ENCODE results near the gene RBM39. TPM values are rescaled to one million over a fixed set of nuclear protein-coding genes. Genes with fewer than 3 reads are reported as not detected.

Gene RBM39
- total RNA-seq, 1 experiment from 2014 or later = 347 TPM

GRCh38 chr20:35653893-35654292 lies 88.2 kb downstream of the RBM39 start:
- no peak for DNase-seq
- no peak overlapping the region for H4K5ac ChIP-seq (ENCODE audit: insufficient read length, low read depth, low read length)
- peaks cover 62% of the 10 kb centered on the region for H3K79me2 ChIP-seq (ENCODE audit: insufficient read depth, low read length)
- H3K18ac ChIP-seq (ENCODE audit: insufficient read length, low read depth, low read length) = no peak overlapping the region
- no peaks in the 10 kb centered on the region for H3K27me3 ChIP-seq (ENCODE audit: insufficient read depth, low read length)
- H3K14ac ChIP-seq (ENCODE audit: insufficient read depth, low read length) = no peak overlapping the region
- no peak overlapping the region for H2BK120ac ChIP-seq (ENCODE audit: low read depth, low read length, poor library complexity, severe bottlenecking)
- no peak overlapping the region for H3K9ac ChIP-seq (ENCODE audit: extremely low read depth, insufficient read length, low read length)
- peaks cover 3 to 23% (median 18%) of the 10 kb centered on the region in 3 experiments; a peak in 6 of 7 replicates for H3K36me3 Mint-ChIP-seq (ENCODE audit: insufficient read depth in 1 of 3, low read depth in 3 of 3)
- no peak overlapping the region for H4K8ac ChIP-seq (replicated peaks; ENCODE audit: insufficient read length, low read depth, low read length)
- H3K27ac ChIP-seq (ENCODE audit: insufficient read length, low read depth, low read length) = no peak overlapping the region
- no peak overlapping the region for H3T11ph ChIP-seq (ENCODE audit: low read length)
- H2BK12ac ChIP-seq (ENCODE audit: insufficient read length, low read depth, low read length) = no peak overlapping the region
- no peak overlapping the region for H3K27ac Mint-ChIP-seq
- H3K4me1 ChIP-seq (ENCODE audit: insufficient read depth, low read length) = no peaks in the 10 kb centered on the region
- H3K4me2 ChIP-seq (ENCODE audit: insufficient read depth, insufficient read length, low read length) = no peak overlapping the region
- peaks cover 5% of the 10 kb centered on the region for H3K79me1 ChIP-seq (ENCODE audit: insufficient read depth, low read depth, low read length, poor library complexity, severe bottlenecking)
- H3K4ac ChIP-seq (ENCODE audit: low read depth, low read length) = no peak overlapping the region
- no peaks in the 10 kb centered on the region for H3K27me3 Mint-ChIP-seq (ENCODE audit: low read depth)
- no peak overlapping the region for H2AFZ ChIP-seq (ENCODE audit: low read length)
- no peak overlapping the region for H3K56ac ChIP-seq (ENCODE audit: insufficient read length, low read depth, low read length)
- H4K91ac ChIP-seq (ENCODE audit: insufficient read length, low read depth, low read length) = no peak overlapping the region
- H2BK15ac ChIP-seq (ENCODE audit: low read depth, low read length) = no peak overlapping the region
- peaks cover 4% of the 10 kb centered on the region for H4K20me1 ChIP-seq (ENCODE audit: control insufficient read depth, insufficient read depth, insufficient read length)
- no peak overlapping the region for H3K23ac ChIP-seq (ENCODE audit: insufficient read length, low read depth, low read length)
- H3K4me3 Mint-ChIP-seq = no peak overlapping the region
- H3K9me3 ChIP-seq (ENCODE audit: control insufficient read depth, low read depth, low read length) = no peaks in the 10 kb centered on the region
- TF ChIP-seq, protein P1, sequence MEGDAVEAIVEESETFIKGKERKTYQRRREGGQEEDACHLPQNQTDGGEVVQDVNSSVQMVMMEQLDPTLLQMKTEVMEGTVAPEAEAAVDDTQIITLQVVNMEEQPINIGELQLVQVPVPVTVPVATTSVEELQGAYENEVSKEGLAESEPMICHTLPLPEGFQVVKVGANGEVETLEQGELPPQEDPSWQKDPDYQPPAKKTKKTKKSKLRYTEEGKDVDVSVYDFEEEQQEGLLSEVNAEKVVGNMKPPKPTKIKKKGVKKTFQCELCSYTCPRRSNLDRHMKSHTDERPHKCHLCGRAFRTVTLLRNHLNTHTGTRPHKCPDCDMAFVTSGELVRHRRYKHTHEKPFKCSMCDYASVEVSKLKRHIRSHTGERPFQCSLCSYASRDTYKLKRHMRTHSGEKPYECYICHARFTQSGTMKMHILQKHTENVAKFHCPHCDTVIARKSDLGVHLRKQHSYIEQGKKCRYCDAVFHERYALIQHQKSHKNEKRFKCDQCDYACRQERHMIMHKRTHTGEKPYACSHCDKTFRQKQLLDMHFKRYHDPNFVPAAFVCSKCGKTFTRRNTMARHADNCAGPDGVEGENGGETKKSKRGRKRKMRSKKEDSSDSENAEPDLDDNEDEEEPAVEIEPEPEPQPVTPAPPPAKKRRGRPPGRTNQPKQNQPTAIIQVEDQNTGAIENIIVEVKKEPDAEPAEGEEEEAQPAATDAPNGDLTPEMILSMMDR (conservative IDR thresholded peaks at IDR 0.05) = no peak
- H2BK20ac ChIP-seq (ENCODE audit: low read depth, low read length, poor library complexity, severe bottlenecking) = no peak overlapping the region
- H2BK5ac ChIP-seq (ENCODE audit: insufficient read length, low read length) = no peak overlapping the region
- no CpG with 5 or more reads among the region's 4 CpGs for WGBS (ENCODE audit: extremely low coverage, insufficient read length, low lambda C conversion rate)
- peaks cover 8 to 9% of the 10 kb centered on the region in 2 experiments; a peak in 3 of 4 replicates for H3K4me1 Mint-ChIP-seq
- H3K9me3 Mint-ChIP-seq = no peaks in the 10 kb centered on the region
- no peak overlapping the region for H2AK5ac ChIP-seq (ENCODE audit: insufficient read length, low read length)
- no peaks in the 10 kb centered on the region for H3K23me2 ChIP-seq (ENCODE audit: insufficient read length, low read depth, low read length, poor library complexity, severe bottlenecking)

Other genes with a start within 250 kb of the RBM39 start
- gene C20orf173, start 212.6 kb downstream of the RBM39 start, total RNA-seq (2021) = not detected in 2 replicates
- gene ERGIC3, start 200.2 kb downstream of the RBM39 start, total RNA-seq (2021) = 187 and 188 TPM in 2 replicates
- 4.9 and 5.3 TPM in 2 replicates for gene SPAG4, start 126.4 kb downstream of the RBM39 start, total RNA-seq (2021)
- gene CPNE1, start 77.4 kb downstream of the RBM39 start, total RNA-seq (2021) = 152 and 155 TPM in 2 replicates
- 260 TPM in 2 replicates for gene RBM12, start 77.4 kb downstream of the RBM39 start, total RNA-seq (2021)
- 24.4 and 26.6 TPM in 2 replicates for gene NFS1, start 42.9 kb downstream of the RBM39 start, total RNA-seq (2021)
- gene ROMO1, start 42.9 kb downstream of the RBM39 start, total RNA-seq (2021) = 204 and 207 TPM in 2 replicates
- gene PHF20, start 29.8 kb upstream of the RBM39 start, total RNA-seq (2021) = 50.3 and 55.3 TPM in 2 replicates
- gene SCAND1, start 212.2 kb upstream of the RBM39 start, total RNA-seq (2021) = 59.1 and 60.5 TPM in 2 replicates
- gene CNBD2, start 226.3 kb upstream of the RBM39 start, total RNA-seq (2021) = 2.3 and 3.1 TPM in 2 replicates

All from H9 (cell line).